GM19238 (cell line): Measurements from ENCODE around the gene CENPU.
"Not testable (repeated sequence)": the region's sequence is repeated elsewhere in the genome, so short reads cannot be mapped to it uniquely, and the experiment has no call there.

Experiments
- DNase-seq: peaks from one replicate; pipeline ENCODE4 v3.0.0; 2011; ENCODE audit warnings: low spot score; ENCODE audit not compliant: insufficient read length

Gene CENPU

GRCh38 chr4:184752496-184753275 is 18.8 kb upstream of the CENPU start:
- DNase-seq, result no peak

GRCh38 chr4:184751585-184751956 is 17.7 kb upstream of the CENPU start:
- DNase-seq, result no peak

GRCh38 chr4:184750926-184751584 is 17.2 kb upstream of the CENPU start:
- no peak for DNase-seq

- no peak for DNase-seq
Measured at GRCh38 chr4:184748251-184748652, 14.4 kb upstream of the CENPU start.

- DNase-seq, result no peak
Measured at GRCh38 chr4:184747034-184747830, 13.3 kb upstream of the CENPU start.

- DNase-seq, result peak; percentile 80
Measured at GRCh38 chr4:184745831-184746795, 12.2 kb upstream of the CENPU start.

GRCh38 chr4:184744236-184744635 is 10.3 kb upstream of the CENPU start:
- no peak for DNase-seq

GRCh38 chr4:184743650-184744049 is 9.8 kb upstream of the CENPU start:
- no peak for DNase-seq

- not testable (repeated sequence) for DNase-seq
Measured at GRCh38 chr4:184741651-184742050, 7.8 kb upstream of the CENPU start.

- no peak for DNase-seq
Measured at GRCh38 chr4:184740980-184741391, 7.1 kb upstream of the CENPU start.

GRCh38 chr4:184739575-184739974 is 5.7 kb upstream of the CENPU start:
- not testable (repeated sequence) for DNase-seq

- DNase-seq, result no peak
Measured at GRCh38 chr4:184734758-184735157, 862 bp upstream of the CENPU start.

- no peak for DNase-seq
Measured at GRCh38 chr4:184732126-184732525, 1.8 kb downstream of the CENPU start.

GRCh38 chr4:184731056-184731455 is 2.8 kb downstream of the CENPU start:
- no peak for DNase-seq

- no peak for DNase-seq
Measured at GRCh38 chr4:184729946-184730345, 4.0 kb downstream of the CENPU start.

- DNase-seq, result no peak
Measured at GRCh38 chr4:184728858-184729257, 5.0 kb downstream of the CENPU start.

- DNase-seq, result no peak
Measured at GRCh38 chr4:184727430-184727829, 6.5 kb downstream of the CENPU start.

GRCh38 chr4:184722798-184723197 is 11.1 kb downstream of the CENPU start:
- DNase-seq, result no peak

- DNase-seq, result no peak
Measured at GRCh38 chr4:184721254-184721653, 12.6 kb downstream of the CENPU start.

GRCh38 chr4:184719407-184719806 is 14.5 kb downstream of the CENPU start:
- DNase-seq, result no peak

GRCh38 chr4:184715526-184715925 is 18.4 kb downstream of the CENPU start:
- no peak for DNase-seq
